ENCODE data around the gene AGMO. TPM values are rescaled to one million over a fixed set of nuclear protein-coding genes. Genes with fewer than 3 reads are reported as not detected.

Gene AGMO
- total and polyA plus RNA-seq, 2 of the 8 experiments (the other 6 are each of a cell fraction or from before 2014, with no cell fraction given): 0.22 to 0.45 TPM

GRCh38 chr7:15399441-15399840 is 162.4 kb downstream of the AGMO start:
- H3K56ac ChIP-seq (replicated peaks; ENCODE audit: insufficient read length, low read depth, low read length): no peak overlapping the region
- no peak overlapping the region for H2BK5ac ChIP-seq (ENCODE audit: low read depth, low read length)
- peaks cover 0 to 3% (median 0%) of the 10 kb centered on the region in 4 experiments; a peak in 1 of 8 replicates for H3K36me3 ChIP-seq (ENCODE audit: control insufficient read depth in 2 of 4, insufficient read depth in 4 of 4, low read length in 3 of 4)
- no peak overlapping the region for H4K8ac ChIP-seq (ENCODE audit: extremely low read depth, insufficient read depth, low read length)
- H2BK12ac ChIP-seq (ENCODE audit: low read depth, low read length): no peak overlapping the region
- CTCF ChIA-PET (ENCODE audit: partially characterized antibody): interaction anchor here (0.6 to 1.6 kb wide), 3 partner anchors 10 to 322 kb away, joined by 3 to 9 read pairs (median 3); no protein-coding TSS in a partner anchor
- WGBS, 2 experiments (ENCODE audit: extremely low coverage in 1 of 2, insufficient coverage in 1 of 2, insufficient read length in 1 of 2, insufficient replicate concordance in 2 of 2, low coverage in 1 of 2, low lambda C conversion rate in 2 of 2, missing lambda C conversion rate in 1 of 2): 96% methylated on average over 2 of the region's 2 CpGs; no CpG with 5 or more reads in 1 of the 2 experiments
- no peak overlapping the region for H3K23ac ChIP-seq (ENCODE audit: insufficient read length)
- H2BK20ac ChIP-seq (ENCODE audit: low read length): no peak overlapping the region
- no peaks in the 10 kb centered on the region for H3K23me2 ChIP-seq (ENCODE audit: low read depth, low read length)
- DNase-seq (ENCODE audit: low read depth in 1 of 2, low spot score in 2 of 2): no peak
- H3K79me1 ChIP-seq (ENCODE audit: low read depth, low read length): no peaks in the 10 kb centered on the region
- POLR2A ChIA-PET (ENCODE audit: partially characterized antibody): no interaction called here
- H2BK15ac ChIP-seq (ENCODE audit: low read length): no peak overlapping the region
- no peak overlapping the region for H2AFZ ChIP-seq (ENCODE audit: low read length)
- no peak overlapping the region for H2BK120ac ChIP-seq (replicated peaks; ENCODE audit: low read depth, low read length)
- H3K18ac ChIP-seq (ENCODE audit: extremely low read depth, low read length): no peak overlapping the region
- no peak overlapping the region for H3K4me2 ChIP-seq (ENCODE audit: insufficient read depth in 1 of 2, low read depth in 2 of 2, low read length in 2 of 2)
- no peak overlapping the region for H3K14ac ChIP-seq (ENCODE audit: insufficient read length)
- no peak overlapping the region for H4K91ac ChIP-seq (replicated peaks; ENCODE audit: insufficient read length, low read length)
- H2AK5ac ChIP-seq (ENCODE audit: low read depth, low read length): no peak overlapping the region
- no peak overlapping the region for H3K4ac ChIP-seq (replicated peaks; ENCODE audit: insufficient read length, low read depth, low read length)
- H3K4me1 ChIP-seq (replicated peaks in 1 of 4; ENCODE audit: control insufficient read depth in 3 of 4, insufficient read depth in 4 of 4, low read length in 3 of 4): peaks cover 0 to 3% (median 0%) of the 10 kb centered on the region in 4 experiments; a peak in 1 of 7 replicates
- H4K5ac ChIP-seq (ENCODE audit: insufficient read length, low read depth, low read length): no peak overlapping the region
- no peak overlapping the region for H3K9ac ChIP-seq (replicated peaks in 1 of 4; ENCODE audit: extremely low read depth in 1 of 4, low read depth in 3 of 4, low read length in 3 of 4)
- no peaks in the 10 kb centered on the region for H3K79me2 ChIP-seq (ENCODE audit: control insufficient read depth in 1 of 2, insufficient read depth in 2 of 2, low read length in 2 of 2)
- H3K27me3 ChIP-seq (replicated peaks in 1 of 4; ENCODE audit: control insufficient read depth in 3 of 4, extremely low read depth in 1 of 4, insufficient read depth in 3 of 4, low read length in 3 of 4): no peaks in the 10 kb centered on the region
- peaks cover 0 to 6% of the 10 kb centered on the region in 2 experiments; a peak in 1 of 4 replicates for H3K9me3 ChIP-seq (ENCODE audit: insufficient read depth in 2 of 2, low read depth in 1 of 2, low read length in 1 of 2)
- H3K27ac ChIP-seq (ENCODE audit: low read depth, low read length): no peak overlapping the region
- no peaks in the 10 kb centered on the region for H4K20me1 ChIP-seq (replicated peaks in 1 of 2; ENCODE audit: control insufficient read depth in 1 of 2, insufficient read depth in 2 of 2, low read length in 2 of 2)
- no peak for FAIRE-seq
- no peak overlapping the region for H3K4me3 ChIP-seq (ENCODE audit: extremely low read depth in 1 of 4, insufficient read depth in 2 of 4, low read depth in 3 of 4, low read length in 4 of 4)
- TF ChIP-seq SP4 (IDR thresholded peaks at IDR 0.05; ENCODE audit: low read length): no peak
- no peak for TF ChIP-seq SP1 (IDR thresholded peaks at IDR 0.05; ENCODE audit: low read depth, low read length)
- no peak for TF ChIP-seq RXRA (IDR thresholded peaks at IDR 0.05; ENCODE audit: insufficient read depth, low read depth, low read length)
- TF ChIP-seq JUND (IDR thresholded peaks at IDR 0.05; ENCODE audit: low read length): no peak
